ENCODE measurements around the gene QRICH1. TPM values are rescaled to one million over a fixed set of nuclear protein-coding genes. Genes with fewer than 3 reads are reported as not detected.
"Not testable (repeated sequence)": the region's sequence is repeated elsewhere in the genome, so short reads cannot be mapped to it uniquely, and the experiment has no call there.

QRICH1 gene
- total RNA-seq, 1 experiment from 2014 or later, result 58.0 TPM

DNA sequence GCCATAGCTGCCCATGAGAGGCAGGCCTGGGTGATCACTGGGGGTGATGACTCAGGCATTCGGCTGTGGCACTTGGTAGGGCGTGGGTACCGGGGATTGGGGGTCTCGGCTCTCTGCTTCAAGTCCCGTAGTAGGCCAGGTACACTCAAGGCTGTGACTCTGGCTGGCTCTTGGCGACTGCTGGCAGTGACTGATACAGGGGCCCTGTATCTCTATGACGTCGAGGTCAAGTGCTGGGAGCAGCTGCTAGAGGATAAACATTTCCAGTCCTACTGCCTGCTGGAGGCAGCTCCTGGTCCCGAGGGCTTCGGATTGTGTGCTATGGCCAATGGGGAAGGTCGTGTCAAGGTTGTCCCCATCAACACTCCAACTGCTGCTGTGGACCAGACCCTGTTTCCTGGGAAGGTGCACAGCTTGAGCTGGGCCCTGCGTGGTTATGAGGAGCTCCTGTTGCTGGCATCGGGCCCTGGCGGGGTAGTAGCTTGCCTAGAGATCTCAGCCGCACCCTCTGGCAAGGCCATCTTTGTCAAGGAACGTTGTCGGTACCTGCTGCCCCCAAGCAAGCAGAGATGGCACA is 81.3 kb downstream of the QRICH1 start:
- in situ Hi-C loops (cut with HindIII; ENCODE audit: low pct_unique_long_range_greater_than_20kb, low sequenced_read_pairs), result no loop called here
- DNase-seq (ENCODE audit: low read depth, low spot score), result no peak

DNA sequence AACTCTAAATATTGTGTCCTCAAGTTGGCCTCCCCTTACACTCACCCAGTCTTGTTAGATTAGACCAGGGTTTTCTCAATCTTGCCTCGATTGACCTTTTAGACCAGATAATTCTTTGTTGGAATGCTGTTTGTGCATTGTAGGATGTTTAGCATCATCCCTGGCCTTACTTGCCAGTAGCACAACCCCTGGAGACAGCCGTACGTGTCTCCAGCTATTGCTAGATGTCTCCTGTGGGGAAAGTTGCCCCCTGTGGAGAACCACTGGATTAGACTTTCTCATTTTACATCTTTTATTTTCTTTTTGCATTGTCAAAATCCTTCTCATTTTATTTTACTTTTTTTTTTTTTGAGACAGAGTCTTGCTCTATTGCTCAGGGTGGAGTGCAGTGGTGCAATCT is 84.5 kb downstream of the QRICH1 start:
- no peak for DNase-seq (ENCODE audit: low read depth, low spot score)
- in situ Hi-C loops (cut with HindIII; ENCODE audit: low pct_unique_long_range_greater_than_20kb, low sequenced_read_pairs), result no loop called here

DNA sequence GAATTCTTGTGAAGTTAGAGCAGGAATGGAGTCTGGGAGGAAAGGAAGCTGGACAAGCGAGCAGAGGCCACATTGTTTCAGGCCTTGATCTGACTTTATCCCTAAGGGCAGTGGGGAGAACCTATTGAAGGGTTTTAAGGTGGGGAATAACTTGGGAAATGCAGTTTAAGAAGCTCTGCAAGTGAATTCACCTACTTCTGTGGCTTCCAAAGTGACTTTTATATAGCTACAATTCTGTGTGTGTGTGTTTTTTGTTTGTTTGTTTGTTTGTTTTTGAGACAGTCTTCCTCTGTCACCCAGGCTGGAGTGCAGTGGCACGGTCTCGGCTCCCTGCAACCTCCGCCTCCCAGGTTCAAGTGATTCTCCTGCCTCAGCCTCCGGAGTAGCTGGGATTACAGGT is 85.2 kb downstream of the QRICH1 start:
- DNase-seq (ENCODE audit: low read depth, low spot score), result not testable (repeated sequence)

DNA sequence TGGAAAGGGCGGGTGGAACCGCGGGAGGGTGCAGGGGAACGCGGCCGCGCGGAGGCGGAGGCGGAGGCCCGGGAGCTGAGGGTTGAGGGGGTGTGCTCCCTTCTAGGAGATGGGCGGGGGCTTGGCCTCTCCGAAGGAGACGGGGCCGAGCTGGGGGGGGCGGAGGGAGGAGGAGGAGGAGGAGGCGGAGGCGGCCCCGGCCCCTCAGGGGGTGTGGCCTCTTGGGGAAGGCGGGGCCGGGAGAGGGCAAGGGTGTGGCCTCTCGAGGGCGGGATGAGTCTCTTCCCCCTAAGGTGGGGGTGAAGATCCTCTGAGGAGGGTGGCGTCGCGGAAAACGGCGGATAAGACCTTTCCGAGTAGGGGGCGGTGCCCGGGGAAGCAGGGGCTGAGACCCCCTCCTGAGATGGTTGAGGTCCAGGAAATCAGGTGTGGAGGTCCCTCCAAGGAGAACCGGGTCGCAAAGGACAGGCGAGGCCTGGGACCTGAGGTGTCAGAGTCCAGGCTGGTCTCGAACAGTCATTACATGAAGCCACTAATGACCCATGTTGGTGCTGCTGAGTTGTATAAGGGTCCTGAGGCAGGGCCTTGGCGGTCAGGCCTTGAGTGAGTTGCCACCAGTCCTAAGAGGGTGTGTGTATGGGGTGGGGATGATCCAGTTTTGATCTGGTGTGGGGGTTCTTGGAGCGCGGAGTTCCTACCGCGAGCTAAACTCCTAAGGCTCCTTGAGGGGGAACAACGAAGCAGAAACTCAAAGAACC is 85.9 kb downstream of the QRICH1 start:
- in situ Hi-C loops (cut with HindIII; ENCODE audit: low pct_unique_long_range_greater_than_20kb, low sequenced_read_pairs), result no loop called here
- DNase-seq (ENCODE audit: low read depth, low spot score), result peak; percentile 81

More for the DNA sequence above, 85.2 kb downstream of the QRICH1 start:
- in situ Hi-C loops (cut with HindIII; ENCODE audit: low pct_unique_long_range_greater_than_20kb, low sequenced_read_pairs), result not testable (repeated sequence)

DNA sequence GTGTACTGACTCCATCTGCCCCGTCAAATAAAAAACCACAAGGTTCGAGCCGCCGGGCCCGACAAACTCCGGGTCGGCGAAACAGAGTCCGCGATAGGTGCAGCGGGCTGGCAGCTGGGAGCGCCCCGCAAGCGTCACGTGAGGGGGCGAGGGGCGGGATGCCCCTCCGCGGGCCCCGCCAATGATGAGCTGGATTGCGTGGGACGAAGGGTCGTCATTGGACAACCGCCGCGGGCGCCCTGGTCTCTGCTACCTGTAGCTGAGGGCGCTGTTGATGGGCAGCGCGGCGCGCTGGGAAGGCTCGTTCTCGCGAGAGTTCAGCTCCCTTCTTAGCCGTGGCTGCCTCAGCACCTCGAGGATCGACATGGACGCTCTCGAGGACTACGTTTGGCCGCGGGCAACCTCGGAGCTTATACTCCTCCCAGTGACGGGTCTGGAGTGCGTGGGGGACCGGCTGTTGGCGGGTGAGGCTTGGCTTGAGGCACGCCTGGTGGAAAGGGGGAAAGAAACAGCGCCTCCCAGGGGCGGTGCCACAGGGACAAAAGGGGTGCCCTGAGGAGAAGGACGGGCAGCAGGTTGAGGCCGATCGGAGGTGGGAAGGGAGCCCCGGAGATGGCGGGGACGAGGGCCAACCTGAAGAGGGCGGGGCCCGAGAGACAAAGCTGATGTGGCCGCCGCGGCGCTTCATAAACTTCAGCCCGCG is 86.7 kb downstream of the QRICH1 start, which contains the start of gene WDR6:
WDR6 (plus strand) TSS at position 324 of the 703 bp plus-strand sequence; CDS start at position 365, 41 bp downstream.
- in situ Hi-C loops (cut with HindIII; ENCODE audit: low pct_unique_long_range_greater_than_20kb, low sequenced_read_pairs), result no loop called here
- DNase-seq (ENCODE audit: low read depth, low spot score), result peak; percentile 92

DNA sequence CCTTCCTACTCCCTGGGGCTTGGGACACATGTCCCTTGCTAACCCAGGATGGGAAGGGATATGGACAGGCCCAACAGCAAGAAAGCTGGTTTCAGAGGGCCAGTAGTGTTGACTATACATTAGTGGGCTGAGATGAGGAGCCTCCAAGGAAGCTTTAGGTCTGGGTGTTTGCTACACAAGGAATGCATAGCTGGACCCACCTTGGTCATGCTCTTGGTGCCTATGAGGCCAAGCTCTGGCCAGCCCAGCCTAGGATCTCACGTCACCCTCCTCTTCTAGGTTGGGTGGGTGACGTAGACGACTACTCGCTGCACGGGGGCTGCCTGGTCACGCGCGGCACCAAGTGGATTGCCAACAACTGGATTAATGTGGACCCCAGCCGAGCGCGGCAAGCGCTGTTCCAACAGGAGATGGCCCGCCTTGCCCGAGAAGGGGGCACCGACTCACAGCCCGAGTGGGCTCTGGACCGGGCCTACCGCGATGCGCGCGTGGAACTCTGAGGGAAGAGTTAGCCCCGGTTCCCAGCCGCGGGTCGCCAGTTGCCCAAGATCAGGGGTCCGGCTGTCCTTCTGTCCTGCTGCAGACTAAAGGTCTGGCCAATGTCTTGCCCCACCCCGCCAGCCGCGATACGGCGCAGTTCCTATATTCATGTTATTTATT is 87.3 kb downstream of the QRICH1 start:
- DNase-seq (ENCODE audit: low read depth, low spot score), result no peak
- in situ Hi-C loops (cut with HindIII; ENCODE audit: low pct_unique_long_range_greater_than_20kb, low sequenced_read_pairs), result no loop called here

DNA sequence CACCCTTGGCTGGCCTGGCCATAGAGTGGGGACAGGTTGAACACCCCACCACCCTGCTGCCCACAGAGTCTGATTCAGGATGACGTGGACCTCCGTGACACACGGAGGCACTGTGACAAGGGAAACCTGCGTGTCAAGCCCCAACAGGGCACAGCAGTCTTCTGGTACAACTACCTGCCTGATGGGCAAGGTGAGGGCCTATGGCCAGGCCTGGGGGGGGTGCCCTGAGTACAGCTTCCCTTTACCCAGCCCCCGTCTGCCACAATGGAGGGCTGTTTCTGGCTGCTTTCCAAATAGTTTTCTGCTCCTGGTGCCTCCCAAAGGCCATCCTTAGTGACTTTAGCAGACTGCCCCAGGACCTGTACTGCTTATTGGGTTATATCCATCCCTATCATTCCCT is 87.9 kb downstream of the QRICH1 start:
- no peak for DNase-seq (ENCODE audit: low read depth, low spot score)
- in situ Hi-C loops (cut with HindIII; ENCODE audit: low pct_unique_long_range_greater_than_20kb, low sequenced_read_pairs), result no loop called here

DNA sequence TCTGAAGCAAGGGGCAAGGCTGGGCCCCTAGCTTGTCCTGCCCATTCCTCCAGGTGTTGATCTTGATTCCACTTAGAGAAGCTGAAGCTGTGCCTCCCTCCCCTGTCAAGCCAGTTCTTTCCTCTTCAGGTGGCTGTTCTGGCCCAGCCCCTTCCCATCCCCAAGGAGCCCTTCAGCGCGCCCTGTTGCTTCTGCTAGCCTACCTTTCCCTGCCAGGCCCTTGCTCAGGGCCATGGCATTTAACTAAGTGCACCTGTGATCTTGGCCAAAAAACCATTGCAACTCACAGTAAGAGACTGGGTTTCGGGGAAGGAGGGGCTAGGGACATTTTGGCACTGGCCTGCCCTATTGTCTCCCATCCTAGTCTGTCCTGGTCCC is 88.6 kb downstream of the QRICH1 start:
- no peak for DNase-seq (ENCODE audit: low read depth, low spot score)
- in situ Hi-C loops (cut with HindIII; ENCODE audit: low pct_unique_long_range_greater_than_20kb, low sequenced_read_pairs), result no loop called here

DNA sequence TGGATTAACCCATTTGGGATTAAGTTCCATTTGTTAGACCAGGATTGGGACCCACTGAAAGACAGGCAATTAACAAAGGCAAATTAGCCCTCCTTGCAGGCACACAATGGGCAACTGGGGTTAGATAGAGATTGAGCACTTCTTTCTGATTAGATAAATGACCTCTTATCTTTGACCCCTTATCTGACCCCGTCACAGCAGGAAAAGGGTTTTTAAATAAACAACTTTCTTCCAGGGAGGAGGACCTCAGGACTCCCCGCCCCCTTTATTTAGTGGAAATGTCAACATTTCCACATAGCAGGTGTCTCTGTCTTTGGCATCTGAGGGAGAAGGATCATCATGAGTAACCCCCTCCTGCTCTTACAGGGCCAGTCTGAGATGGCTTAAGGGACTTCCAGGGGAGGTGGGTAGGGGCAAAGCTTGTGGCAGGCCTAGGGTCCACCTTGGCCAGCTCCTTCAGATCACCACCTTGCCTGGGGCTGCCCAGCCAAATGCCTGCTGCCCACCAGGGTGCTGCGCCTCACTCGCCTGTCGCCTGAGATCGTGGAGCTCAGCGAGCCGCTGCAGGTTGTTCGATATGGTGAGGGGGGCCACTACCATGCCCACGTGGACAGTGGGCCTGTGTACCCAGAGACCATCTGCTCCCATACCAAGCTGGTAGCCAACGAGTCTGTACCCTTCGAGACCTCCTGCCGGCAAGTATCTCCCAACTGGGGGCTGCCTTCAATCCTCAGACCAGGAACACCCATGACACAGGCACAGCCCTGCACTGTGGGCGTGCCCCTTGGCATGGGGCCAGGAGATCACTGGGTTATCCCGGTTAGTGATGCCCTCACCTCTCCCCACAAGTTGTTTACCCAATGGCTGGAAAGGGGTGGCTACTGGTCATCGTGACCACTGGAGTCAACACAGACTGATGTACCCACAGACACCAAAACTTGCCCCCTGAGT is 89.2 kb downstream of the QRICH1 start:
- in situ Hi-C loops (cut with HindIII; ENCODE audit: low pct_unique_long_range_greater_than_20kb, low sequenced_read_pairs), result no loop called here
- no peak for DNase-seq (ENCODE audit: low read depth, low spot score)

DNA sequence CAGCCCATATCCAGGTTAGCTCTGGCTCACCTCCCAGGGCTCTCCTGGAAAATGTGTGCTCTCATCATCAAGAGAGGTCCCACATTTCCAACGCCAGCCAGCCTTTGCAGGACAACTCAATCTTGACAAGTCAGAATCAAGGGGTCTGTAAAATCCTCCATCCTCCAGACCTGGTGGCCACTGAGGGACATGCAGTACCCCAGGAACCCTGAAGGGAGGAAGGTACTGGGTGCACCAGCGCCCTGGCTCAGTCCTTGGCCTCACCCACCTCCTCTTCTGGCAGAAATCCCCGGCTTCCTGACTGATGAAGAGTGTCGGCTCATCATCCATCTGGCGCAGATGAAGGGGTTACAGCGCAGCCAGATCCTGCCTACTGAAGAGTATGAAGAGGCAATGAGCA is 92.7 kb downstream of the QRICH1 start:
- DNase-seq (ENCODE audit: low read depth, low spot score), result no peak
- in situ Hi-C loops (cut with HindIII; ENCODE audit: low pct_unique_long_range_greater_than_20kb, low sequenced_read_pairs), result no loop called here

DNA sequence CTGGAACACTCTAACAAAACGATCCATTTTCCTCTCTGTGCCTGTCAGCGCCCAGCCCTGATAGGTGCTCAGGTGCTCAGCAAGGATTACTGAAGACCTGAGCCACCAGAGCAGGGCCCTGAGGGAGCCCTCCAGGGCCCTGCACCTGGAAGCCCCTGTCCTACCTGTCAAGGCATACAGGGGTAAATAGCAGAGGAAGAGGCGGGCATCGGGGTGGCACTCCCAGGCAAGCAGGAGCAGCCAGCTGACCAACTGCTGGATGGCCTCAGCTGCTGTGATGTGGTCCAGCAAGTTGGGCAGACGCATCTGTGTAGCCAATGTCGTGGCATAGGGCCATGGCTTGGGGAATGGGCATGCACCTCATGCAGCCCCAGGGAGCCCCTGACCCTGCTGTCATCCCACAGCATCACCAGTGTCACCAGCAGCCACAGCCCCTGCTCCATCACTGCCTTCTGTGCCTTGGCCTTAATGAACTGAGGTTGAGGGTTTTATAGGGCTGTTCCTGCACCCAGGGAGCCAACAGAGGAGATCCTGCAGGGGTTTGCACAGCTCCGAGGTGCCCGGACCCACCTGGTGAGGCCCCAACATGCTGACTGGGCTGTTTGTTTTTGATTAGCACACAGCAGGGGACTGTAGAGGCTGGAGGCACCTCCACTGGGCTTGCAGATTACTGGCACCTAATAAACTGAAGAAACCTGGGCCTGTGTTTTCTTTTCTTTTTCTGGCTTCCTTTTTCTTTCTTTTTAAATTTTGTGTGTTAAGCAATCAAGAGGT is 94.6 kb downstream of the QRICH1 start:
- no peak for DNase-seq (ENCODE audit: low read depth, low spot score)
- in situ Hi-C loops (cut with HindIII; ENCODE audit: low pct_unique_long_range_greater_than_20kb, low sequenced_read_pairs), result no loop called here

DNA sequence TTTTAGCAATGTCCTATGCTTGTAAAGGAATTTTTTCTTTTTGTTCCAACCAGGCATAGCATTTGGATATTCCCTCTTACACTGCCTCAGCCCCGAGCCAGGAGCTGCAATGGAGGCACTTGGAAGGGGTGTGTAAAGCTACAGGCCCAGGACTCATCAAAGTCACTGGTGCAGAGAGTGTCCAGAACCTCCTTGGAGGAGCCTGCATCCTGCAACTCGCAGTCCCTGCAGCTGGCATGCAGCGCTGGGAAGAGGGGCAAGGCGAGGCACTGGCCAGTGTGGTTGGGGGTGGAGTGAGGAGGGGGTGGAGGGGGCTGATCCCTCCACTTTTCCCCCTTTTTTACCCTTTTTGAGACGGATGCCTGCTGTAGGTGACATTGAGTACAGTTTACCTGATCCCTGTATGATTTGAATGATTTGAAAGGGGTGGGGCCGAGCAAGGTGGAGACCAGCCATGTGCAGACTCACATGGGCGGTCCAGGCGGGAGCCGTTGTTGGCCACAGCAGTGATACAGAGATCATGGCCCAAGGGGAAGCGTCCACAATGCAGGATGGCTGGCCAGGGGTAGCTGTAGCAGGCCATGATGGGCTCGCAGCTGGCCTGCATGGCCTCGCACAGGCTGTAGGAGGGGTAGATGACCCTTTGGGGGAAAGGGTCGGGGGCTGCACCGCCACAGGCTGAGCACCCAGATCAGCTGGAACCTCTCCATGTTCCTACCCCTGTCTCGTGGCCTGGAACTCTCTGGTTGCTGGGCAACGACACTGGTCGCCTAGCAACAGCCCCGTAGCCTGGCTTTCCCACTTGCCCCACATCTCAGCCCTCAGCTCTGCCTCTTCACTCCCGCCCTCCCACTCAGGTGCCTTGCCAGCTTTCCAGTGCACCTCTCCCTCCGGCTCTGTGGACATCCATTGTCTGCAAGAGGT is 95.9 kb downstream of the QRICH1 start:
- no peak for DNase-seq (ENCODE audit: low read depth, low spot score)
- in situ Hi-C loops (cut with HindIII; ENCODE audit: low pct_unique_long_range_greater_than_20kb, low sequenced_read_pairs), result no loop called here

DNA sequence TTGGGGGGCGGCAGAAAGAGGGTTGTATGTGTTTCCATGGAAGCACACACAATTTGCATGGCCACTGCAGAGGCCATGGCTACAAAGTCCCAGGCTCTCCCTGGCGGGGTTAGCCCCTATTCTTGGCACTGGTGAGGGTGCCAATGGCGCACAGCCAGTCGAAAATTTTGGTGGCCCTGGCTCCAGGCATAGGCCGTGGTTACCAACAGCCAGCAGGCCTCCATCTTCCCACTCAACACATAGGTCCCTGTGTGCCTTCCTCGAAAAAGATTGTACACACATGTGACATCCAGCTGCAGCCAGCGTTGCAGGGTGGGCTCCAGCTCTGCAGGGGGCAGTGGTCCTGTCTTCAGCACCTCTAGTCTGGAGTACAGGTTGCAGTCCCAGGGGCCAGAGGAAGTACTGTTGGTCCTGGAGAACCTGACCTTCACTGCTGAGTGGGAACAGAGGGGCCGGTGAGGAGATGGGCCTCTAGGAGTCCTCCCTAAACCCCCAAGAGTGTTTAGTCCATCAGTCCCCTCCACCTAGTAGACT is 96.7 kb downstream of the QRICH1 start:
- in situ Hi-C loops (cut with HindIII; ENCODE audit: low pct_unique_long_range_greater_than_20kb, low sequenced_read_pairs), result no loop called here

DNA sequence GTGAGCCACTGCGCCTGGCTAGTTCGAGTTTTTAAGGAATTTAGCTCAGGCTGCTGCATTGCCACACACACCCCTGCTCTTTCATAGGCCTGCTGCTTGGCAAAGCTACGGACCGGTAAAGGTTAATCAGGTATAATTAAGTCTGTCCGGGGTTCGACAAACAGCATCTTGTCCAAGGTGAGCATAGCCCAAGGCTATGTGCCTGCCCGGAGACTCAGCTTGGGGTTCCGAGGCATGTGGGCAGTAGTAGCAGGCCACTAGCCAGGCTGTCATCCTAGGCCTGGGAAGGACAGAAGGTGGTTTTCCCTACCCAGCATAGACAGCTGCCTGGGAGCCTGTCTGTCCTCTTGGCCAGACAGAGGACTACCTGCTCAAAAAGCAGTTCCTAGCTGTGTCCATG is 97.2 kb downstream of the QRICH1 start:
- in situ Hi-C loops (cut with HindIII; ENCODE audit: low pct_unique_long_range_greater_than_20kb, low sequenced_read_pairs), result no loop called here

More for the DNA sequence above, 96.7 kb downstream of the QRICH1 start:
- no peak for DNase-seq (ENCODE audit: low read depth, low spot score)

DNA sequence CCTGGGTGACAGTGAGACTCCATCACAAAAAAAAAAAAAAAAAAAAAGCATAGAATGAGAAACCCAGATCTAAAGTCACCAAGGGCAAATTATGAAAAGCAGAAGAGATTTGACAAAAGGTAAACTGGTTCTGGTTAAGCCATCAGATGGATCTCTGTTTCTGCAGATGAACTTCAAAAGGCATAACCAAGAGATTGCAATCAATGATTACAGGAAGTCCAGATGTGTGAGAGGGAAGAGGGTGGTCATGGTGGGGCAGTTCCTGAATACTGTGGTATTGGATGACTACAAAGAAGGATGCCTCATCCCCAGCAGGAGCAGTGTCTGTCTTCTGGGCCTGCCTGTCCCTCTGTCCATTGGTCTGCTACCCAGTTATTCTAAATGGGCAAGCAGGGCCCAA is 100.0 kb downstream of the QRICH1 start:
- no peak for DNase-seq (ENCODE audit: low read depth, low spot score)
- in situ Hi-C loops (cut with HindIII; ENCODE audit: low pct_unique_long_range_greater_than_20kb, low sequenced_read_pairs), result no loop called here

More for the DNA sequence above, 97.2 kb downstream of the QRICH1 start:
- DNase-seq (ENCODE audit: low read depth, low spot score), result no peak

Measured in SK-MEL-5 (cell line).